Prostate gland (tissue), 2 donors: Measurements from ENCODE around the gene MMP14.

Experiments used
- CTCF ChIP-seq, 4 experiments: fragments of 200-600 bp in 2 of 4; fragments of 450-650 bp in 2 of 4; sonication (generic) in 2 of 4; IDR thresholded peaks; 1 replicate in 3 of 4; 2 replicates in 1 of 4; pipeline ENCODE4 v1.5.1; 2016 to 2019; ENCODE audit warnings: antibody characterized with exemption in 4 of 4, mild to moderate bottlenecking in 2 of 4, moderate library complexity in 2 of 4
- POLR2A ChIP-seq: fragments of 450-650 bp; IDR thresholded peaks from one replicate; pipeline ENCODE4 v1.6.1; 2016; ENCODE audit warnings: antibody characterized with exemption, mild to moderate bottlenecking
- POLR2AphosphoS5 ChIP-seq: sonication (generic); formaldehyde crosslinking; IDR thresholded peaks from one replicate; pipeline ENCODE4 v1.6.1; 2017; ENCODE audit warnings: antibody characterized with exemption

GRCh38 chr14:22800346-22800745, 36.0 kb upstream of the MMP14 start:
- TF ChIP-seq CTCF (IDR thresholded peaks at IDR 0.05) (no peak), POLR2AphosphoS5 (no peak), POLR2A (no peak)
